ENCODE data around the gene AP1S3.

Gene AP1S3

DNA sequence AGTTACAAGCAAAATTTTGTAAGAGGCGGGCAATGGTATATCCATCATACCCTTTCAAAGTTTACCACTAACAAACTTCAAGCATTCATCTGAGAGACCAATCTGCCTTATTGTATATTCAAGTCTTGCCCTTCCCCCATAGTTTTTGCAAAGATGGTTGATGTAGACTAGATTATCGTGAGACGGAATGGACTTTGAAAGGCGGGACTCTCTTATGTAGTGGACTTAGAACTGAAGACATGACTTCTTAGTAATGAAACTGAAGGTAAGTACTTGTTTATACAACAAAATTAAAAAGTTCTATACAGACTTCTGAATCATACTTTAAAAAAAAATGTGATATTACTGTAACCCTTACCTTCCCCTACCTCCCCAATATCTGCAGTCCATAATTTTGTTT, 10.4 kb downstream of the AP1S3 start:
- TF ChIP-seq, protein P1, sequence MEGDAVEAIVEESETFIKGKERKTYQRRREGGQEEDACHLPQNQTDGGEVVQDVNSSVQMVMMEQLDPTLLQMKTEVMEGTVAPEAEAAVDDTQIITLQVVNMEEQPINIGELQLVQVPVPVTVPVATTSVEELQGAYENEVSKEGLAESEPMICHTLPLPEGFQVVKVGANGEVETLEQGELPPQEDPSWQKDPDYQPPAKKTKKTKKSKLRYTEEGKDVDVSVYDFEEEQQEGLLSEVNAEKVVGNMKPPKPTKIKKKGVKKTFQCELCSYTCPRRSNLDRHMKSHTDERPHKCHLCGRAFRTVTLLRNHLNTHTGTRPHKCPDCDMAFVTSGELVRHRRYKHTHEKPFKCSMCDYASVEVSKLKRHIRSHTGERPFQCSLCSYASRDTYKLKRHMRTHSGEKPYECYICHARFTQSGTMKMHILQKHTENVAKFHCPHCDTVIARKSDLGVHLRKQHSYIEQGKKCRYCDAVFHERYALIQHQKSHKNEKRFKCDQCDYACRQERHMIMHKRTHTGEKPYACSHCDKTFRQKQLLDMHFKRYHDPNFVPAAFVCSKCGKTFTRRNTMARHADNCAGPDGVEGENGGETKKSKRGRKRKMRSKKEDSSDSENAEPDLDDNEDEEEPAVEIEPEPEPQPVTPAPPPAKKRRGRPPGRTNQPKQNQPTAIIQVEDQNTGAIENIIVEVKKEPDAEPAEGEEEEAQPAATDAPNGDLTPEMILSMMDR (IDR thresholded peaks at IDR 0.05; ENCODE audit: insufficient read depth, low read length, missing control alignments) = no peak
- ChIA-PET POLR2A (no interaction called here), CTCF (no interaction called here)
- no peak overlapping the region for H3K4me3 ChIP-seq (ENCODE audit: low read depth, low read length)
- DNase-seq (ENCODE audit: low read depth, low spot score) = no peak

DNA sequence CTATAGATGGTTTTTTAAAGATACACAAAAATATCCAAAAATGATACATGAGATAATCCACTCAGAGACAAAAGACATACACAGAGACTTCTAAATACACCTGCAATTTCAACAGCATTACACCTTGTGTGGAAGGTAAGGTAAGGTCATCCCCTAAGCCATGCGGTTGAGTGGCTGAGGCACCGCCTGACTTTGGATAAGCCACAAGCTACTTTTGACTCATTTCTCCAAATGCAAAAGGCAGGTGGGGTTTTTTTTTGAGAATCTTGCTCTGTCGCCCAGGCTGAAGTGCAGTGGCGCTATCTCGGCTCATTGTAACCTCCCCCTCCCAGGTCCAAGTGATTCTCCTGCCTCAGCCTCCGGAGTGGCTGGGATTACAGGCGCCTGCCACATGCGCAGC, 13.1 kb downstream of the AP1S3 start:
- DNase-seq (ENCODE audit: low read depth, low spot score) = no peak
- no peak overlapping the region for H3K4me3 ChIP-seq (ENCODE audit: low read depth, low read length)
- POLR2A ChIA-PET = interaction anchor here (1.3 to 1.4 kb wide), 2 partner anchors 22 to 29 kb away, joined by 3 read pairs; no protein-coding TSS in a partner anchor
- CTCF ChIA-PET = interaction anchor here (1.2 to 2.4 kb wide), 3 partner anchors 11 to 23 kb away, joined by 3 to 6 read pairs (median 4); no protein-coding TSS in a partner anchor
- TF ChIP-seq, protein P1 (IDR thresholded peaks at IDR 0.05; ENCODE audit: insufficient read depth, low read length, missing control alignments) = no peak

DNA sequence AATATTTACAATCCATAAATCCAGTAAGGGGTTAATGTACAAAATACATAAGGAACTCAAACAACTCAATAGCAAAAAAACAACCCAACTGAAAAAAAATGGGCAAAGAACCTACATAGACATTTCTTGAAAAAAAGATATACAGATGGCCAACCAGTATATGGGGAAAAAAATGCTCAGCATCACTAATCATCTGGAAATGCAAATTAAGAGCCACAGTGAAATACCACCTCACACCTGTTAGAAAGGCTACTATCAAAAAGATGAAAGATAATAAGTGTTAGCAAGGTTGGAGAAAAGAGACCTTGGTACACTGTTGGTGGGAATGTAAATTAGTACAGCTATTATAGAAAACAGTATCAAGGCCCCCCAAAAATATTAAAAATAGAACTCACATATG, 14.6 kb downstream of the AP1S3 start:
- POLR2A ChIA-PET = no interaction called here
- TF ChIP-seq, protein P1 (IDR thresholded peaks at IDR 0.05; ENCODE audit: insufficient read depth, low read length, missing control alignments) = no peak
- CTCF ChIA-PET = interaction anchor here (0.8 to 2.4 kb wide), 4 partner anchors 9 to 851 kb away, joined by 3 to 6 read pairs (median 4); no protein-coding TSS in a partner anchor
- no peak for DNase-seq (ENCODE audit: low read depth, low spot score)
- H3K4me3 ChIP-seq (ENCODE audit: low read depth, low read length) = no peak overlapping the region

DNA sequence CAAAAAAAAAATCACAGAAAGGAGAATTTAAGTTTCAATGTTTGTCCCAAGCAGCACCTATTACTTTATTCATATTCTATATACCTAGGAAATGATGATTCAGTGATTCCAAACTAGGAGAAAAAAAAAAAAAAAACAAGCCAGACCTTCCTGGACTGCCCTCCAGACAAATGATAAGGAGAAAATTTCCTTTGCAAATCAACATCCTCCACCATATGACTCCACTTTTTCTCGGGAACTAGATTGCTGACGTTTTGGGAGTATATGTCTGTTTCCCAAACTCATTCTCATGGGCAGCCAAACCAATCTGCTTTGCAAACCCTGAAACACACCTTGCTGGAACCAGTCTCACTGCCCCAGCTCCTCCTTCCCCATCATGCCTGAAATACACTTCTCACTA, 16.8 kb downstream of the AP1S3 start:
- TF ChIP-seq, protein P1 (IDR thresholded peaks at IDR 0.05; ENCODE audit: insufficient read depth, low read length, missing control alignments) = no peak
- H3K4me3 ChIP-seq (ENCODE audit: low read depth, low read length) = no peak overlapping the region
- POLR2A ChIA-PET = no interaction called here
- CTCF ChIA-PET = interaction anchor here (0.7 kb wide), 1 partner anchor 173 kb away, joined by 3 read pairs; no protein-coding TSS in a partner anchor
- no peak for DNase-seq (ENCODE audit: low read depth, low spot score)

DNA sequence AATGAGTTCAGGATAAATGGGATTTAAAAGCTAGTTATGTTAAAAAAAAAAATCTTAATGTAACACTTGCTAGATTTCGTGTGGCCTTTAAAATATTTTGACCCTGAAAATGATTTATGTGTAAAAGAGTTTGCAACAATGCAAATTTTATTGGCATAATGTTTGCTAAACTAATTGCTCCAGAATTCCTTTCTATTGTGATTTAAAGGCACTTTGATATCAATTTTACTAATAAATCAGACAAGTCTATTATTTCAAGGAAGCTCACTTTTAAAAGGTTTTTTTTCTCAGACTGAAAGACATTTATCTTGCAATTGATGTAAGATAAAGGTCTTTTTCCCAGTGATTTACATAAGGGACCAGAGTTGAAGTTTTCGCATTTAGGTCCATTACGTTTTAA, 17.5 kb downstream of the AP1S3 start:
- CTCF ChIA-PET = interaction anchor here (1.0 to 1.2 kb wide), 2 partner anchors 22 to 904 kb away, joined by 3 read pairs; no protein-coding TSS in a partner anchor
- no peak for DNase-seq (ENCODE audit: low read depth, low spot score)
- POLR2A ChIA-PET = interaction anchor here (0.6 kb wide), 1 partner anchor 122 kb away, joined by 3 read pairs; no protein-coding TSS in a partner anchor
- no peak overlapping the region for H3K4me3 ChIP-seq (ENCODE audit: low read depth, low read length)
- TF ChIP-seq, protein P1 (IDR thresholded peaks at IDR 0.05; ENCODE audit: insufficient read depth, low read length, missing control alignments) = no peak

DNA sequence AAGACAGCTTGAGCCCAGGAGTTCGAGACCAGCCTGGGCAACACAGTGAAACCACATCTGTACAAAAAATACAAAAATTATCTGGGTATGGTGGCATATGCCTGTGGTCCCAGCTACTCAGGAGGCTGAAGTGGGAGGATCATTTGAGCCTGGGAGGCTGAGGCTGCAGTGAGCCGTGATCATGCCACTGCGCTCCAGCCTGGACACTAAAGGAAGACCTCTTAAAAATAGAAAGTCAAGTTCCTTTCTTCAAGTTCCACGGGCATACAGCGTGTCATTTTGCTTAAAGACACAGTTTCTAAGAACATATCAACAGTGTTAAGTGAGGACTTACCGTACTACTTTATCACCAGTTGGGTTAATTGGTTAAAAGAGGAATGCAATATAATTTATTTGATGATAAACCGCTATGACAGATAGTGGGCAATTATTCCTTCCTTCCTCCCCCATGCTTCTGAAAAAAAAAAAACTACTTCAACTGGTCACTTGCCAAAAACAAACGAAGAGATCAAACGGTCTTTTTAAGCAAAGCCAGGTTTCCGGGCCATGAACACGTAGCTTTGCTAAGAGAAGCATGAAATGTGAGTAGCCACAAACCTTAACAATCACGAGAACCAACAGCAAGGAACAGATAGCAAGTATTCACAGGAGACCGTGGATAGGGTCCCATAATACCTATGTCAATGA, 21.4 kb downstream of the AP1S3 start:
- no peak for DNase-seq (ENCODE audit: low read depth, low spot score)
- CTCF ChIA-PET = interaction anchor here (1.4 kb wide), 1 partner anchor 19 kb away, joined by 6 read pairs; no protein-coding TSS in a partner anchor
- H3K4me3 ChIP-seq (ENCODE audit: low read depth, low read length) = no peak overlapping the region
- TF ChIP-seq, protein P1 (IDR thresholded peaks at IDR 0.05; ENCODE audit: insufficient read depth, low read length, missing control alignments) = no peak
- POLR2A ChIA-PET = no interaction called here
